SKM-1 treated with dmso at 0.1 percent for 144 hours (cell line): ENCODE results near the gene PHC3.
"Not testable (repeated sequence)": the region's sequence is repeated elsewhere in the genome, so short reads cannot be mapped to it uniquely, and the experiment has no call there.

Experiments
- DNase-seq: peaks from one replicate; lab custom pipeline; 2025; ENCODE audit not compliant: unreplicated experiment; lab: John Stamatoyannopoulos, UW

PHC3 gene

GRCh38 chr3:170180908-170181885, at the start of gene PHC3:
TSS of gene PHC3 (minus strand) at chr3:170181733. CDS start at chr3:170181715, 18 bp downstream.
- peak; percentile 85 for DNase-seq

GRCh38 chr3:170228093-170228766, 46.7 kb upstream of the PHC3 start:
- DNase-seq: no peak

GRCh38 chr3:170226426-170226960, 45.0 kb upstream of the PHC3 start:
- no peak for DNase-seq

GRCh38 chr3:170225166-170225565, 43.6 kb upstream of the PHC3 start:
- DNase-seq: no peak

- DNase-seq: peak; percentile 15
Measured at GRCh38 chr3:170222647-170223541, 41.4 kb upstream of the PHC3 start.

- DNase-seq: peak; percentile 95
Measured at GRCh38 chr3:170221924-170222646, 40.6 kb upstream of the PHC3 start, which contains the start of gene PRKCI. TSS of gene PRKCI (plus strand) at chr3:170222424. CDS start at chr3:170222670, 246 bp downstream.

- no peak for DNase-seq
Measured at GRCh38 chr3:170220871-170221270, 39.3 kb upstream of the PHC3 start.

GRCh38 chr3:170219850-170220249, 38.3 kb upstream of the PHC3 start:
- DNase-seq: no peak

- no peak for DNase-seq
Measured at GRCh38 chr3:170211668-170212067, 30.1 kb upstream of the PHC3 start.

GRCh38 chr3:170207717-170208116, 26.2 kb upstream of the PHC3 start:
- DNase-seq: peak; percentile 15

- DNase-seq: not testable (repeated sequence)
Measured at GRCh38 chr3:170206164-170206762, 24.7 kb upstream of the PHC3 start.

GRCh38 chr3:170205302-170205701, 23.8 kb upstream of the PHC3 start:
- no peak for DNase-seq

GRCh38 chr3:170204509-170204908, 23.0 kb upstream of the PHC3 start:
- no peak for DNase-seq

GRCh38 chr3:170204023-170204472, 22.5 kb upstream of the PHC3 start:
- DNase-seq: no peak

- no peak for DNase-seq
Measured at GRCh38 chr3:170203457-170203856, 21.9 kb upstream of the PHC3 start.

- no peak for DNase-seq
Measured at GRCh38 chr3:170201527-170201926, 20.0 kb upstream of the PHC3 start.

- DNase-seq: no peak
Measured at GRCh38 chr3:170200987-170201386, 19.5 kb upstream of the PHC3 start.

- DNase-seq: no peak
Measured at GRCh38 chr3:170196833-170197232, 15.3 kb upstream of the PHC3 start.

- DNase-seq: not testable (repeated sequence)
Measured at GRCh38 chr3:170195759-170196158, 14.2 kb upstream of the PHC3 start.
